Osteocyte (in vitro differentiated cells): ENCODE results near the gene CTNNA2. TPM values are rescaled to one million over a fixed set of nuclear protein-coding genes. Genes with fewer than 3 reads are reported as not detected.

ENCODE experiments used
- DNase-seq: peaks from one replicate; pipeline ENCODE4 v3.0.0; 2021; ENCODE audit warnings: mixed read lengths; ENCODE audit not compliant: unreplicated experiment; ENCODE audit errors: extremely low spot score
- H3K27ac Mint-ChIP-seq: one replicate; pipeline ENCODE4 v1.8.0; 2021; ENCODE audit warnings: mild to moderate bottlenecking, mixed read lengths; ENCODE audit not compliant: unreplicated experiment
- H3K27me3 Mint-ChIP-seq: one replicate; pipeline ENCODE4 v1.8.0; 2021; ENCODE audit warnings: mixed read lengths; ENCODE audit not compliant: unreplicated experiment
- H3K36me3 Mint-ChIP-seq: one replicate; pipeline ENCODE4 v1.8.0; 2021; ENCODE audit warnings: mixed read lengths; ENCODE audit not compliant: unreplicated experiment
- H3K4me1 Mint-ChIP-seq: one replicate; pipeline ENCODE4 v1.8.0; 2021; ENCODE audit warnings: mixed read lengths; ENCODE audit not compliant: unreplicated experiment
- H3K4me3 Mint-ChIP-seq: one replicate; pipeline ENCODE4 v1.8.0; 2021; ENCODE audit warnings: mild to moderate bottlenecking, moderate library complexity, mixed read lengths; ENCODE audit not compliant: unreplicated experiment
- H3K9me3 Mint-ChIP-seq: one replicate; pipeline ENCODE4 v1.8.0; 2021; ENCODE audit warnings: mixed read lengths; ENCODE audit not compliant: unreplicated experiment
- CTCF ChIP-seq: fragments of 200-600 bp; sonication (generic); IDR thresholded peaks from 2 replicates; pipeline ENCODE4 v1.5.0; 2021; ENCODE audit warnings: antibody characterized with exemption, mild to moderate bottlenecking, moderate library complexity
- total RNA-seq: library from RNA; stranded (reverse); gene quantifications from 2 replicates; pipeline ENCODE4 v1.2.1, GENCODE V29; 2021

Gene CTNNA2
- total RNA-seq, 1 donor from 2014 or later: not detected

GRCh38 chr2:79717364-79718007 is 204.6 kb downstream of the CTNNA2 start:
- Mint-ChIP-seq H3K36me3 (no peaks in the 10 kb centered on the region), H3K4me1 (peaks cover 40% of the 10 kb centered on the region), H3K27me3 (no peaks in the 10 kb centered on the region), H3K4me3 (no peak overlapping the region), H3K9me3 (peaks cover 7% of the 10 kb centered on the region), H3K27ac (peak overlapping the region; percentile 83)
- TF ChIP-seq CTCF: no peak
- peak; percentile 82 for DNase-seq

- Mint-ChIP-seq H3K27me3 (no peaks in the 10 kb centered on the region), H3K9me3 (peaks cover 4% of the 10 kb centered on the region), H3K36me3 (no peaks in the 10 kb centered on the region), H3K4me1 (peaks cover 51% of the 10 kb centered on the region), H3K4me3 (no peak overlapping the region), H3K27ac (no peak overlapping the region)
- TF ChIP-seq CTCF: no peak
- DNase-seq: no peak
Observed at GRCh38 chr2:79721061-79721460, 208.2 kb downstream of the CTNNA2 start.

GRCh38 chr2:79721966-79722365 is 209.1 kb downstream of the CTNNA2 start:
- DNase-seq: no peak
- Mint-ChIP-seq H3K4me1 (peaks cover 44% of the 10 kb centered on the region), H3K36me3 (no peaks in the 10 kb centered on the region)

GRCh38 chr2:79723830-79724229 is 211.0 kb downstream of the CTNNA2 start:
- no peak overlapping the region for H3K4me3 Mint-ChIP-seq
- DNase-seq: no peak
- peak overlapping the region; percentile 86 for H3K27ac Mint-ChIP-seq
- H3K36me3 Mint-ChIP-seq: no peaks in the 10 kb centered on the region
- no peaks in the 10 kb centered on the region for H3K27me3 Mint-ChIP-seq
- no peak for TF ChIP-seq CTCF
- peaks cover 30% of the 10 kb centered on the region for H3K4me1 Mint-ChIP-seq
- peaks cover 6% of the 10 kb centered on the region for H3K9me3 Mint-ChIP-seq

More at GRCh38 chr2:79721966-79722365, 209.1 kb downstream of the CTNNA2 start:
- no peaks in the 10 kb centered on the region for H3K27me3 Mint-ChIP-seq
- peak overlapping the region; percentile 15 for H3K27ac Mint-ChIP-seq
- no peak for TF ChIP-seq CTCF
- H3K9me3 Mint-ChIP-seq: peaks cover 4% of the 10 kb centered on the region
- H3K4me3 Mint-ChIP-seq: no peak overlapping the region

GRCh38 chr2:79729532-79729931 is 216.7 kb downstream of the CTNNA2 start:
- H3K4me1 Mint-ChIP-seq: peaks cover 2% of the 10 kb centered on the region
- H3K9me3 Mint-ChIP-seq: peaks cover 3% of the 10 kb centered on the region
- DNase-seq: no peak
- peaks cover 2% of the 10 kb centered on the region for H3K27me3 Mint-ChIP-seq
- H3K4me3 Mint-ChIP-seq: no peak overlapping the region
- H3K36me3 Mint-ChIP-seq: no peaks in the 10 kb centered on the region
- no peak overlapping the region for H3K27ac Mint-ChIP-seq
- no peak for TF ChIP-seq CTCF
